Measurements from ENCODE around the gene PRC1. TPM values are rescaled to one million over a fixed set of nuclear protein-coding genes. Genes with fewer than 3 reads are reported as not detected.

The PRC1 gene
- total RNA-seq, 3 donors from 2014 or later = 10.9 to 41.0 (median 12.3) TPM

DNA sequence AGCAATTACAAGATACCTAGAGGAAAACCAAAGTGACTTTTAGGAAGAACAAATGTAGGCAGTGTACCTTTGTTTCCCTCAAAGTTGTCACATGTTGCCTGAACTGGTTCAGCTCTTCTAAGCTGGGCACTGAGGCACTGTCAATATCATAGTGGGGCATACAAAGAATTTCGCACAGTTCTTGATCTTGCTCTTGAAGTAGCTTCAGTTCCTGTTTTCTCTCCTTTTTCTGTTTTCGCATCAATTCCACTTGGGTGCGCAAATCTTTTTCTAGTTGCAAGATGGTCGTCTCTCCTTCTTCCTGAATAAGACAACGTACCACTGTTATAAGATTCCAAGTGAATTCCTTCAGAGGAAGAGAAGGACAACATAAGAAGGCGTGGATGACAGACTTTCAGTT lies 12.7 kb downstream of the PRC1 start:
- Histone ChIP-seq H3K4me3 (no peak overlapping the region), H3K4me1 (ENCODE audit: low read depth) (no peaks in the 10 kb centered on the region), H3K36me3 (ENCODE audit: low read depth) (no peaks in the 10 kb centered on the region), H3K9me3 (no peaks in the 10 kb centered on the region)
- DNase-seq = no peak
- no peak for ATAC-seq
- intact Hi-C loops (cut with DNase I, micrococcal nuclease) = no loop called here
- TF ChIP-seq, protein P1, sequence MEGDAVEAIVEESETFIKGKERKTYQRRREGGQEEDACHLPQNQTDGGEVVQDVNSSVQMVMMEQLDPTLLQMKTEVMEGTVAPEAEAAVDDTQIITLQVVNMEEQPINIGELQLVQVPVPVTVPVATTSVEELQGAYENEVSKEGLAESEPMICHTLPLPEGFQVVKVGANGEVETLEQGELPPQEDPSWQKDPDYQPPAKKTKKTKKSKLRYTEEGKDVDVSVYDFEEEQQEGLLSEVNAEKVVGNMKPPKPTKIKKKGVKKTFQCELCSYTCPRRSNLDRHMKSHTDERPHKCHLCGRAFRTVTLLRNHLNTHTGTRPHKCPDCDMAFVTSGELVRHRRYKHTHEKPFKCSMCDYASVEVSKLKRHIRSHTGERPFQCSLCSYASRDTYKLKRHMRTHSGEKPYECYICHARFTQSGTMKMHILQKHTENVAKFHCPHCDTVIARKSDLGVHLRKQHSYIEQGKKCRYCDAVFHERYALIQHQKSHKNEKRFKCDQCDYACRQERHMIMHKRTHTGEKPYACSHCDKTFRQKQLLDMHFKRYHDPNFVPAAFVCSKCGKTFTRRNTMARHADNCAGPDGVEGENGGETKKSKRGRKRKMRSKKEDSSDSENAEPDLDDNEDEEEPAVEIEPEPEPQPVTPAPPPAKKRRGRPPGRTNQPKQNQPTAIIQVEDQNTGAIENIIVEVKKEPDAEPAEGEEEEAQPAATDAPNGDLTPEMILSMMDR (IDR thresholded peaks at IDR 0.05) = no peak

DNA sequence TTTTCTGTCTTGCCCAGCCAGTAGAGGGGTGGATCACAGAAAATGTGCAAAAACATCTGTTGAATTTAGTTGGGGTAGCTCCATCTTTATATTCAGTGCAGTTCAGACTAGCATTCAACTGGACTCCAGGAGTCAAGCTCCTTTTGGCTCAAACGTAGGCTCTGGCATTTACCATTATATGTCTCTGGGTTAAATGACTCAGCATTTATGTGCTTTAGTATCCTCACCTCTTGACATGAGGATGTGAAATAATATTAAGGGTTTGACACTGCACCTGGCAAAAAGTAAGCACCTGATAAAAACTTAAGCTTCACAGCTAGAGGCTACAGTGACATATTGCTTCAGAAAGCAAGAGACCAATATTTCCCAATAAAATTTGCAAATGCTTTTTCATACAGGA lies 14.8 kb downstream of the PRC1 start:
- ATAC-seq = no peak
- H3K4me3 ChIP-seq = no peak overlapping the region
- no peaks in the 10 kb centered on the region for H3K4me1 ChIP-seq (ENCODE audit: low read depth)
- DNase-seq = no peak
- TF ChIP-seq, protein P1 (IDR thresholded peaks at IDR 0.05) = no peak
- intact Hi-C loops (cut with DNase I, micrococcal nuclease) = no loop called here
- no peaks in the 10 kb centered on the region for H3K9me3 ChIP-seq
- H3K36me3 ChIP-seq (ENCODE audit: low read depth) = no peaks in the 10 kb centered on the region

DNA sequence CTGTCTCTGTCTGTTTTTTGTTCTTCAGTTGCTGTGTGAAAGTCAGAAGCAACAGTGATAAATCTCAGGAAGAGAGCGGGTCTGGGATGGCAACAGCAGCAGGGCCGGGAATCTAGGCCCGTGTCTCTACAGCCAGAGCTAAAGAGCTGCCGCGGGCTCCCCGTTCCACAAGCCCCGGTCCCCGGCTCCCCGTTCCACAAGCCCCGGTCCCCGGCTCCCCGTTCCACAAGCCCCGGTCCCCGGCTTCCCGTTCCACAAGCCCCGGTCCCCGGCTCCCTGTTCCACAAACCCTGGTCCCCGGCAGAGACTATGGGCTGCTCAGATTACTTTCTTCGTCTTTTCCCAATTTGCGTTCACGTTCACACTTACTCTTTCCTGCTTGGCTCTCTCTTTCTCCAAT lies 20.1 kb downstream of the PRC1 start:
- Histone ChIP-seq H3K4me1 (ENCODE audit: low read depth) (no peaks in the 10 kb centered on the region), H3K9me3 (no peaks in the 10 kb centered on the region), H3K4me3 (no peak overlapping the region), H3K36me3 (ENCODE audit: low read depth) (no peaks in the 10 kb centered on the region)
- no peak for ATAC-seq
- no peak for DNase-seq
- intact Hi-C loops (cut with DNase I, micrococcal nuclease) = no loop called here
- TF ChIP-seq, protein P1 (IDR thresholded peaks at IDR 0.05) = no peak

DNA sequence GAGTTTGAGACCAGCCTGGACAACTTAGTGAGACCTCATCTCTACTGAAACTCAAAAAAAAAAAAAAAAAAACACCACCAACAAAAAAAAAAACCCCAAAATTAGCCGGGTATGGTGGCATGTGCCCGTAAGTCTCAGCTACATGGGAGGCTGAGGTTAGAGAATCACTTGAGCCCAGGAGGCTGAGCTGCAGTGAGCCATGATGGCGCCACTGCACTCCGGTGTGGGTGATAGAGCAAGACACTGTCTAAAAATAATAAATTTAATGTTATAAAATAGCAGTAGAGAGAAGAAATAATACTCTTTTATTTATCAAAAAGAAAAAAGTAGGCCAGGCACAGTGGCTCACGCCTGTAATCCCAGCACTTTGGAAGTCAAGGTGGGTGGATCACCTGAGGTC lies 22.2 kb downstream of the PRC1 start:
- ATAC-seq = no peak
- DNase-seq = no peak
- TF ChIP-seq, protein P1 (IDR thresholded peaks at IDR 0.05) = no peak
- Histone ChIP-seq H3K36me3 (ENCODE audit: low read depth) (no peaks in the 10 kb centered on the region), H3K4me1 (ENCODE audit: low read depth) (no peaks in the 10 kb centered on the region), H3K4me3 (no peak overlapping the region), H3K9me3 (no peaks in the 10 kb centered on the region)
- intact Hi-C loops (cut with DNase I, micrococcal nuclease) = no loop called here

DNA sequence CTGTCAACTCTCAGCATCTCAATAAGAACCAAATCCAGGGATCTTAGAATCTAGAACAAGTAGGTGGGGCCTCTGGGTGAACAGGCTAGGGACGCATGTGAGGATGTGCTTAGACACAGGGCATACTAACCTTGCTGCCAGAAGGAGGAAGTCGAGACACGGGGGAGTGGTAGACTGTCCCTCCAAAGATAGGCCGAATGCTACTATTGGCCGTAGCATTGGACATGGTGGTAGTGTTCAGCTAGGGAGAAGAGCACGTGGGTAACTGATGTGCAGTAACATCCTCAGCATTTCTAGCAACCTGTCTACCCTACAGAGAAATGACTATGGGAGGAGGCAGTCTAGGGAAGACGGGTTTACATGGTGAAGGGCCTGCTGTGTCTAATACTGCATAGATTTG lies 24.1 kb downstream of the PRC1 start:
- Histone ChIP-seq H3K4me1 (ENCODE audit: low read depth) (no peaks in the 10 kb centered on the region), H3K9me3 (no peaks in the 10 kb centered on the region), H3K36me3 (ENCODE audit: low read depth) (no peaks in the 10 kb centered on the region), H3K4me3 (no peak overlapping the region)
- DNase-seq (no peak), ATAC-seq (no peak)
- TF ChIP-seq, protein P1 (IDR thresholded peaks at IDR 0.05) = no peak
- intact Hi-C loops (cut with DNase I, micrococcal nuclease) = no loop called here

DNA sequence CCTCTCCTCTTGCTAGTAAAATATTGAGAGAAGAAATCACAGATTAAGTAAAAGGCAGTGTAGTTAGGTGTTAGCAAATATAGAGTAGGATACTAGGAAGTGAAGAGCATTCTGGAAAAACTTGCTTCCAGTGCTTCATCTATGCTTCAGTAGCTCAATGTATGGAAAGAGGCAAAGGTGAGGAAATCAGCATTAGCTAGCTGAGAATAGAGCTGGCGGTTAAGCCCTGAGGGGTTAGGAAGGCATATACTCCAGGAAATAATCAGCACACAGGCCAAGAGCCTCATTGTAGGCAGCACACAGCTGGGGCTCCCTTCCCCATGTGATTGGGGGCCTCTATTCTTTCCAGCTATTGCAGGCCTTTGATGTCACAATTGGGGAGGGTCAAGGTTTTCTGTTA lies 25.9 kb downstream of the PRC1 start:
- ATAC-seq (no peak), DNase-seq (no peak)
- TF ChIP-seq, protein P1 (IDR thresholded peaks at IDR 0.05) = no peak
- intact Hi-C loops (cut with DNase I, micrococcal nuclease) = no loop called here
- no peaks in the 10 kb centered on the region for H3K4me1 ChIP-seq (ENCODE audit: low read depth)
- no peaks in the 10 kb centered on the region for H3K36me3 ChIP-seq (ENCODE audit: low read depth)
- no peak overlapping the region for H3K4me3 ChIP-seq
- no peaks in the 10 kb centered on the region for H3K9me3 ChIP-seq
